Body of pancreas (tissue), 4 donors: Measurements from ENCODE around the gene PRDM16.

Experiments
- CTCF ChIP-seq, 7 experiments: fragments of 450-650 bp in 4 of 7; fragments of 200-600 bp in 3 of 7; sonication (generic) in 3 of 7; IDR thresholded peaks; one replicate each; pipeline ENCODE4 v1.5.1; 2016 to 2019; ENCODE audit warnings: antibody characterized with exemption in 7 of 7
- POLR2A ChIP-seq, 3 donors: fragments of 450-650 bp; IDR thresholded peaks; one replicate each; pipeline ENCODE4 v1.6.1; 2016; ENCODE audit warnings: antibody characterized with exemption in 3 of 3, mild to moderate bottlenecking in 2 of 3

DNA sequence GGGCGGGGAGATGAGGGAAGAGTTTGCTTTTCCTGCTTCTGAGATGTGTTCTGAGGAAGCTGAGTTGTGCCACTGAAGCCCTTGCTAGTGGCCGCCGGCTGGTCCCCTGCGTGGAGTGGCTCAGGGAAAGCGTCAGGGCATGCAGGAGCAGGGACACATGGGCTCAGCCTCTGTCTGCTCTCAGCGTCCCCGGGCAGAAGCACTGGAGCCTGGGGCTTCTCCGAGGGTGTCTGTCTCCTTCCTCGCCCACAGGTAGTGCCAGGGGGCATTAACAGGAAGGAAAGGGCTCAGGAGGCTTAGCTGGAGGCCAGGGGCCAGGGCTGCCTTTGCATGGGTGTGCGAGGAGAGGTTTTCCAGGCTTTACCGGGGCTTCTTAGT lies 7.3 kb downstream of the PRDM16 start:
- TF ChIP-seq CTCF (IDR thresholded peaks at IDR 0.05), result no peak
- no peak for TF ChIP-seq POLR2A (IDR thresholded peaks at IDR 0.05)
